H1 (cell line): ENCODE data around the gene RNF123. TPM values are rescaled to one million over a fixed set of nuclear protein-coding genes. Genes with fewer than 3 reads are reported as not detected.

Source experiments
- BCL11A ChIP-seq, 2 experiments: IDR thresholded peaks; one replicate each; pipeline ENCODE4 v1.6.1; 2011; ENCODE audit warnings: low read depth in 2 of 2, low read length in 2 of 2, mild to moderate bottlenecking in 2 of 2
- CBX8 ChIP-seq: fragments of 300-800, 300-1000 bp; sonication (generic); IDR thresholded peaks from 2 replicates; pipeline ENCODE4 v1.7.1; 2016; ENCODE audit warnings: low read depth, low read length, borderline replicate concordance
- CEBPB ChIP-seq: IDR thresholded peaks from 2 replicates; pipeline ENCODE4 v1.6.1; 2012; ENCODE audit warnings: low read depth, low read length
- EP300 ChIP-seq, 2 experiments: IDR thresholded peaks; 1 replicate in 1 of 2; 2 replicates in 1 of 2; pipeline ENCODE4 v1.6.1; 2011 to 2012; ENCODE audit warnings: low read depth in 2 of 2, low read length in 2 of 2, mild to moderate bottlenecking in 2 of 2, borderline replicate concordance in 1 of 2, inconsistent platforms in 1 of 2, moderate library complexity in 1 of 2
- FOSL1 ChIP-seq: IDR thresholded peaks from 2 replicates; pipeline ENCODE4 v1.6.1; 2011; ENCODE audit warnings: mild to moderate bottlenecking, low read depth, low read length, moderate library complexity; ENCODE audit not compliant: insufficient read depth
- GTF2F1 ChIP-seq: IDR thresholded peaks from 2 replicates; pipeline ENCODE4 v1.6.1; 2012; ENCODE audit warnings: low read depth, low read length, improper control_type of control experiment, borderline replicate concordance
- HDAC2 ChIP-seq, 2 experiments: fragments of 300-600 bp in 1 of 2; sonication (generic) in 1 of 2; IDR thresholded peaks; 2 replicates each; pipeline ENCODE4 v1.6.1; 2011 to 2012; ENCODE audit warnings: low read depth in 2 of 2, low read length in 2 of 2, mild to moderate bottlenecking in 2 of 2, moderate library complexity in 2 of 2, borderline replicate concordance in 1 of 2, inconsistent platforms in 1 of 2
- JUN ChIP-seq: IDR thresholded peaks from 2 replicates; pipeline ENCODE4 v1.6.1; 2011; ENCODE audit warnings: low read depth, mild to moderate bottlenecking, improper control_type of control experiment, low read length
- MAX ChIP-seq: IDR thresholded peaks from 2 replicates; pipeline ENCODE4 v1.6.1; 2012; ENCODE audit warnings: inconsistent platforms
- NANOG ChIP-seq: IDR thresholded peaks from 2 replicates; pipeline ENCODE4 v1.6.1; 2011; ENCODE audit warnings: low read length, low read depth, mild to moderate bottlenecking, inconsistent platforms; ENCODE audit not compliant: insufficient read depth, poor library complexity, severe bottlenecking
- SP2 ChIP-seq: IDR thresholded peaks from 2 replicates; pipeline ENCODE4 v1.6.1; 2012; ENCODE audit warnings: mild to moderate bottlenecking, low read length, inconsistent platforms
- SRF ChIP-seq: IDR thresholded peaks from 2 replicates; pipeline ENCODE4 v1.6.1; 2011; ENCODE audit warnings: mild to moderate bottlenecking, low read depth, low read length, moderate library complexity
- TAF7 ChIP-seq: optimal IDR thresholded peaks from 2 replicates; pipeline ENCODE3; 2011; ENCODE audit warnings: low read depth, mild to moderate bottlenecking, inconsistent platforms, low read length, moderate library complexity, borderline replicate concordance
- TEAD4 ChIP-seq: IDR thresholded peaks from 2 replicates; pipeline ENCODE4 v1.6.1; 2012; ENCODE audit warnings: low read depth, low read length, inconsistent platforms, mixed read lengths
- USF2 ChIP-seq: IDR thresholded peaks from 2 replicates; pipeline ENCODE4 v1.6.1; 2011; ENCODE audit warnings: low read length, improper control_type of control experiment
- YY1 ChIP-seq: IDR thresholded peaks from 2 replicates; pipeline ENCODE4 v1.6.1; 2011; ENCODE audit warnings: low read depth, mild to moderate bottlenecking, low read length
- ZNF274 ChIP-seq: IDR thresholded peaks from 2 replicates; pipeline ENCODE4 v1.7.0; 2012; ENCODE audit warnings: low read length, borderline replicate concordance; ENCODE audit errors: extremely low read depth
- polyA plus RNA-seq, 7 experiments: library from polyadenylated mRNA; depleted of rRNA in 3 of 7; stranded (reverse) in 5 of 7; unstranded in 2 of 7; fragments of >200 nt in 5 of 7; fragments of 200-250 nt in 2 of 7; gene quantifications; 1 replicate in 5 of 7; 2 replicates in 1 of 7; 4 replicates in 1 of 7; pipeline versions ENCODE4 v1.2.1 to v1.2.3, GENCODE V29; 2011 to 2013; ENCODE audit warnings: missing spikeins in 2 of 7, mixed read lengths in 2 of 7
- total RNA-seq: library from RNA; stranded (reverse); fragmentation: NEBNext Ultra II Directional; extraction: Animal tissue kit (Norgen Biotek cat#: 25700); gene quantifications from 2 replicates; pipeline ENCODE4 v1.2.1, GENCODE V29; 2021
- TF ChIP-seq, protein P1 (sequence below), 3 experiments: IDR thresholded peaks; 1 replicate in 2 of 3; 2 replicates in 1 of 3; pipeline versions ENCODE4 v1.5.1 to v1.6.1; 2011; ENCODE audit warnings: low read length in 3 of 3, mild to moderate bottlenecking in 3 of 3, inconsistent platforms in 2 of 3, low read depth in 1 of 3, moderate library complexity in 1 of 3; ENCODE audit not compliant: insufficient read depth in 1 of 3; ENCODE audit errors: control extremely low read depth in 1 of 3

Gene RNF123
- total and polyA plus RNA-seq, 2 of the 8 experiments (the other 6 are each of a cell fraction or from before 2014, with no cell fraction given) = 30.5 to 57.7 TPM

- no peak for TF ChIP-seq TEAD4
- TF ChIP-seq NANOG = no peak
- peak; percentile 40; the same call in 1 of the 2 replicates for TF ChIP-seq MAX
- no peak for TF ChIP-seq HDAC2 (IDR thresholded peaks at IDR 0.05; ENCODE audit: borderline replicate concordance in 1 of 2, low read depth in 2 of 2, low read length in 2 of 2)
- no peak for TF ChIP-seq SP2
- no peak for TF ChIP-seq CEBPB
- no peak for TF ChIP-seq SRF
- TF ChIP-seq USF2 = no peak
- no peak for TF ChIP-seq BCL11A (IDR thresholded peaks at IDR 0.05; ENCODE audit: low read depth in 2 of 2, low read length in 2 of 2)
- TF ChIP-seq YY1 = peak; percentile 50; the same call in 1 of the 2 replicates
- no peak for TF ChIP-seq FOSL1
- TF ChIP-seq, protein P1, sequence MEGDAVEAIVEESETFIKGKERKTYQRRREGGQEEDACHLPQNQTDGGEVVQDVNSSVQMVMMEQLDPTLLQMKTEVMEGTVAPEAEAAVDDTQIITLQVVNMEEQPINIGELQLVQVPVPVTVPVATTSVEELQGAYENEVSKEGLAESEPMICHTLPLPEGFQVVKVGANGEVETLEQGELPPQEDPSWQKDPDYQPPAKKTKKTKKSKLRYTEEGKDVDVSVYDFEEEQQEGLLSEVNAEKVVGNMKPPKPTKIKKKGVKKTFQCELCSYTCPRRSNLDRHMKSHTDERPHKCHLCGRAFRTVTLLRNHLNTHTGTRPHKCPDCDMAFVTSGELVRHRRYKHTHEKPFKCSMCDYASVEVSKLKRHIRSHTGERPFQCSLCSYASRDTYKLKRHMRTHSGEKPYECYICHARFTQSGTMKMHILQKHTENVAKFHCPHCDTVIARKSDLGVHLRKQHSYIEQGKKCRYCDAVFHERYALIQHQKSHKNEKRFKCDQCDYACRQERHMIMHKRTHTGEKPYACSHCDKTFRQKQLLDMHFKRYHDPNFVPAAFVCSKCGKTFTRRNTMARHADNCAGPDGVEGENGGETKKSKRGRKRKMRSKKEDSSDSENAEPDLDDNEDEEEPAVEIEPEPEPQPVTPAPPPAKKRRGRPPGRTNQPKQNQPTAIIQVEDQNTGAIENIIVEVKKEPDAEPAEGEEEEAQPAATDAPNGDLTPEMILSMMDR (IDR thresholded peaks at IDR 0.05; ENCODE audit: control extremely low read depth in 1 of 3, insufficient read depth in 1 of 3, low read depth in 1 of 3, low read length in 3 of 3) = peak in 2 of 3 experiments; percentile 96 to 97; a peak in 3 of 4 replicates
- TF ChIP-seq JUN = no peak
- TF ChIP-seq ZNF274 = no peak
- TF ChIP-seq TAF7 = peak; percentile 24
- no peak for TF ChIP-seq EP300 (IDR thresholded peaks at IDR 0.05; ENCODE audit: borderline replicate concordance in 1 of 2, low read depth in 2 of 2, low read length in 2 of 2)
- TF ChIP-seq CBX8 = no peak
- no peak for TF ChIP-seq GTF2F1
These were observed 17.8 kb upstream of the RNF123 start (continued) for GRCh38 chr3:49671291-49672288.
